ENCODE results near the gene MAP3K5. TPM values are rescaled to one million over a fixed set of nuclear protein-coding genes. Genes with fewer than 3 reads are reported as not detected.

MAP3K5 gene
- total RNA-seq, 6 donors from 2014 or later, result 26.4 to 45.1 (median 41.8) TPM

DNA sequence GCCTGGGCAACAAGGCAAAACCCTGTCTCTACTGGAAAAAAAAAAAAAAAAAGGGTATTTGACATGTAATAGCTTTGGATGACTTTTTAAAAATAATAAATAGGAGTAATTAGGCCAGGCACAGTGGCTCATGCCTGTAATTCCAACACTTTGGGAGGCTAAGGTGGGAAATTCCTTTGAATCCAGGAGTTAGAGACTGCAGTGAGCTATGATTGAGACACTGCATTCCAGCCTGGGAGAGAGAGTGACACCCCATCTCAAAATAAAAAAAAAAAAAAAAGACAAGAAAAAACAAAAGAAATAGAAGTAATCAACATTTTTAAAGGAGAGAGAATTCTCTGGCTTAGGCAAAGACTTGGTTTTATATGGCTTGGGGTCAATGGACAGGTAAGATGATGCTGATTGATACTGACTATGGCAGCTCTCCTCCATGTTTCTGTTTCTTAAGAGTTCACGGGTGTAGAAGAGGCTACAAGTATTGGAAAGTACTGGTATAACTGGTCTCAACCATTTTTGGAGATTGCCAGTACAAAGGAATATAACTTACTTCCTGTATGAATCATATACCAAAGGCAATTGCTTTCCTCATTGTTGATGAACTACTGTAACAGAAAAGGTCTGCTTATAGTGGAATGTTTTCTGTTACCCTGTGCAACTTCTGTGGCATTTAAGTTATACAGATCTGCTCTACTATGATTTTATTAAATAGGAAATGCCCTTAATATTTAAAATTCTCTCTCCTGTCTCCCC, 10.1 kb downstream of the MAP3K5 start:
- Histone ChIP-seq H3K27me3 (no peaks in the 10 kb centered on the region), H3K27ac (peak overlapping the region in 2 of 4 donors; percentile 3 to 48), H3K4me1 (peaks cover 44 to 64% (median 51%) of the 10 kb centered on the region in 4 donors), H3K36me3 (no peaks in the 10 kb centered on the region), H3K9me3 (no peaks in the 10 kb centered on the region), H3K4me3 (no peak overlapping the region)
- TF ChIP-seq POLR2A (IDR thresholded peaks at IDR 0.05), result no peak
- no peak for TF ChIP-seq POLR2AphosphoS5 (IDR thresholded peaks at IDR 0.05)
- TF ChIP-seq, protein P1, sequence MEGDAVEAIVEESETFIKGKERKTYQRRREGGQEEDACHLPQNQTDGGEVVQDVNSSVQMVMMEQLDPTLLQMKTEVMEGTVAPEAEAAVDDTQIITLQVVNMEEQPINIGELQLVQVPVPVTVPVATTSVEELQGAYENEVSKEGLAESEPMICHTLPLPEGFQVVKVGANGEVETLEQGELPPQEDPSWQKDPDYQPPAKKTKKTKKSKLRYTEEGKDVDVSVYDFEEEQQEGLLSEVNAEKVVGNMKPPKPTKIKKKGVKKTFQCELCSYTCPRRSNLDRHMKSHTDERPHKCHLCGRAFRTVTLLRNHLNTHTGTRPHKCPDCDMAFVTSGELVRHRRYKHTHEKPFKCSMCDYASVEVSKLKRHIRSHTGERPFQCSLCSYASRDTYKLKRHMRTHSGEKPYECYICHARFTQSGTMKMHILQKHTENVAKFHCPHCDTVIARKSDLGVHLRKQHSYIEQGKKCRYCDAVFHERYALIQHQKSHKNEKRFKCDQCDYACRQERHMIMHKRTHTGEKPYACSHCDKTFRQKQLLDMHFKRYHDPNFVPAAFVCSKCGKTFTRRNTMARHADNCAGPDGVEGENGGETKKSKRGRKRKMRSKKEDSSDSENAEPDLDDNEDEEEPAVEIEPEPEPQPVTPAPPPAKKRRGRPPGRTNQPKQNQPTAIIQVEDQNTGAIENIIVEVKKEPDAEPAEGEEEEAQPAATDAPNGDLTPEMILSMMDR (IDR thresholded peaks at IDR 0.05), result no peak
- no peak for TF ChIP-seq EP300 (IDR thresholded peaks at IDR 0.05)
- no peak for DNase-seq
- 30 to 59% methylated on average over 1 of the region's 1 CpG for WGBS, 2 donors
- no peak for ATAC-seq (ENCODE audit: low FRiP score in 2 of 2)

DNA sequence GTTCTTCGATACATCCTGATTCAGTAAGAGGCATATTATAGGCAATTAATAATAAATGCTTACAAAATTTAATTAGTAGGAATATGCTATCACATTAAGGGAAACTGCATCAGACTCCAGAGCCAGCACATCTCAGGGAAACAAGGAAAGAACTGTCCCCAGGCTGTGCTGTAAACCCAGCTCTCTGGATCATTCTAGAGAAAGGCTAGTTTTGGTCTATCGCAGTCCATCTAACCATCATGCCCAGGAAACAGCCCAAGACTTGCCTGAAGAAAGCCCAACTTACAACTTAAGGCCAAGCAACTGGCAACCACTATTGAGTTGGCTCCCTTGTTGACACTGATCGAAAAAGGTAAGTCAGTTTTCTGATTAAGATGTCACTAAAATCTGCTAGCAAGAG, 11.3 kb downstream of the MAP3K5 start:
- no peak overlapping the region for H3K4me3 ChIP-seq
- H3K27me3 ChIP-seq, result no peaks in the 10 kb centered on the region
- peaks cover 34 to 54% (median 45%) of the 10 kb centered on the region in 4 donors for H3K4me1 ChIP-seq
- WGBS, 2 donors, result 91 to 95% methylated on average over 3 of the region's 3 CpGs
- ATAC-seq (ENCODE audit: low FRiP score in 2 of 2) (no peak), DNase-seq (no peak)
- H3K36me3 ChIP-seq, result no peaks in the 10 kb centered on the region
- no peak for TF ChIP-seq POLR2A (IDR thresholded peaks at IDR 0.05)
- TF ChIP-seq POLR2AphosphoS5 (IDR thresholded peaks at IDR 0.05), result no peak
- TF ChIP-seq EP300 (IDR thresholded peaks at IDR 0.05), result no peak
- TF ChIP-seq, protein P1 (IDR thresholded peaks at IDR 0.05), result no peak
- no peaks in the 10 kb centered on the region for H3K9me3 ChIP-seq
- H3K27ac ChIP-seq, result peak overlapping the region in 1 of 4 donors; percentile 17

GRCh38 chr6:136779682-136780081, 12.6 kb downstream of the MAP3K5 start:
- Histone ChIP-seq H3K36me3 (no peaks in the 10 kb centered on the region), H3K4me3 (no peak overlapping the region), H3K4me1 (peaks cover 36 to 55% (median 47%) of the 10 kb centered on the region in 4 donors), H3K9me3 (no peaks in the 10 kb centered on the region), H3K27me3 (no peaks in the 10 kb centered on the region), H3K27ac (no peak overlapping the region)
- no peak for ATAC-seq (ENCODE audit: low FRiP score in 2 of 2)
- no peak for DNase-seq
- TF ChIP-seq EP300 (IDR thresholded peaks at IDR 0.05), result no peak
- WGBS, 2 donors, result 53 to 67% methylated on average over 1 of the region's 1 CpG

DNA sequence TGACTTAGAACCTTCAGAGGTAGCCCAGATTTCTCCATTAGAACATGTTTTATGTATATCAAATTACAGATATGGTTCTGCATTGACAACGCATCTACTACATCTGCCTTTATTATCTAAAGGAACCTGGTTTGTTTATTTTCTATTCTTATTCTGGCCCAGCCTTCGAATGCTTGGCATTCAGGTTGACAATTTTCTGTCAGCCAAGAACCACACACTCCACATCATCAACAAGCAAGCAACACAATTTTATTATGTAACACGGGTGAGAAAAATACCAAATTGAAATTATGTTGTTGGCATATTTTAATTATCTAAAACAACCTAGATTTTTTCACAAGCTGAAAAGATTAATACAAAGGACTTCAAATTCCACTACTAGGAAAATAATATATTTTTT, 14.6 kb downstream of the MAP3K5 start:
- H3K4me1 ChIP-seq, result peaks cover 38 to 62% (median 47%) of the 10 kb centered on the region in 4 donors
- H3K27me3 ChIP-seq, result no peaks in the 10 kb centered on the region
- H3K4me3 ChIP-seq, result no peak overlapping the region
- ATAC-seq (ENCODE audit: low FRiP score in 2 of 2) (no peak), DNase-seq (no peak)
- no peaks in the 10 kb centered on the region for H3K9me3 ChIP-seq
- no peaks in the 10 kb centered on the region for H3K36me3 ChIP-seq
- WGBS, 2 donors, result 50 to 63% methylated on average over 3 of the region's 3 CpGs
- H3K27ac ChIP-seq, result no peak overlapping the region
- TF ChIP-seq, protein P1 (IDR thresholded peaks at IDR 0.05), result no peak
- TF ChIP-seq POLR2A (IDR thresholded peaks at IDR 0.05) (no peak), EP300 (IDR thresholded peaks at IDR 0.05) (no peak), POLR2AphosphoS5 (IDR thresholded peaks at IDR 0.05) (no peak)

DNA sequence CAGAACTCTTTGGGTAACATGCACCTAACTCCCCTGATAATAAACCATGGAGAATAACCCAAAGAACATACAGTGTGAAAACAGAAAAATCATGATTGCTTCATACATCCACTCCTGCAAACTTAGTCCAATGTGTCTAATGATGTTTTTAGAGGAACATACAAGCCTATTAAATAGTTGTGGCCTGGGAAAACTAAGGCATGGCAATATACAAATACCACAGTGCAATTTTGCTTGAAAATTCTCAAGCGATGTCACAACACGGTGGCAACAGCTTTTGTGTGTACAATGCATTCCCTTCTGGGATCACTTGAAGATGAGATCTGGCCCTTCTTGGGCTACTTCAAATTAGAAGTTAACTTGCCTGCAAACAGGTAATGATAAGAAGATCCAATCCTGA, 16.7 kb downstream of the MAP3K5 start:
- TF ChIP-seq POLR2AphosphoS5 (IDR thresholded peaks at IDR 0.05), result no peak
- no peaks in the 10 kb centered on the region for H3K27me3 ChIP-seq
- ATAC-seq (ENCODE audit: low FRiP score in 2 of 2) (no peak), DNase-seq (no peak)
- no peaks in the 10 kb centered on the region for H3K9me3 ChIP-seq
- H3K36me3 ChIP-seq, result no peaks in the 10 kb centered on the region
- peaks cover 44 to 56% (median 52%) of the 10 kb centered on the region in 4 donors for H3K4me1 ChIP-seq
- peak overlapping the region; percentile 7 to 64 (median 17) for H3K27ac ChIP-seq
- no peak overlapping the region for H3K4me3 ChIP-seq
- WGBS, 2 donors, result 50 to 69% methylated on average over 2 of the region's 2 CpGs

DNA sequence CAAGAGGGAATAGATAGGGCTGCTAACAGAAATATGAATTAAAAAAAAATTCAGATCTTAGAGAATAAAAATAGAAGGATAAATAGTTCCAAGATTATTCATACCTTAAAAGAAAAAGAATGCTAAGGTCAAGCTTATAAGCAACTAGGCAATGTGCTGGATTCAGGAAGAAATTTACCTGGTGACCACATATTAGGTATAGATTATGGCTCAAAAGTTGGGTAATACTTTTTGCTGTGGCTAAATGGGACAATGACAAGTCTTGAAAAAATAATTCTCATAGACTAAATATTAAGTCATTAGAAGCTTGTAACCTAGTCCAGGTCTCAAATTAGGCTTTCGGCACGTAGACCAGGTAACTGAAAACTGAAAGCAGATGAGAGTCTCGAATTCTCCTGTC, 17.2 kb downstream of the MAP3K5 start:
- H3K4me3 ChIP-seq, result no peak overlapping the region
- H3K36me3 ChIP-seq, result no peaks in the 10 kb centered on the region
- ATAC-seq (ENCODE audit: low FRiP score in 2 of 2), result no peak
- H3K27ac ChIP-seq, result peak overlapping the region; percentile 7 to 64 (median 17)
- DNase-seq, result no peak
- WGBS, 2 donors, result 82 to 83% methylated on average over 3 of the region's 3 CpGs
- TF ChIP-seq, protein P1 (IDR thresholded peaks at IDR 0.05), result no peak
- no peak for TF ChIP-seq POLR2AphosphoS5 (IDR thresholded peaks at IDR 0.05)
- TF ChIP-seq EP300 (IDR thresholded peaks at IDR 0.05), result no peak
- TF ChIP-seq POLR2A (IDR thresholded peaks at IDR 0.05), result no peak
- peaks cover 43 to 55% (median 51%) of the 10 kb centered on the region in 4 donors for H3K4me1 ChIP-seq
- H3K9me3 ChIP-seq, result no peaks in the 10 kb centered on the region
- H3K27me3 ChIP-seq, result no peaks in the 10 kb centered on the region
